ENCODE data around the gene PRSS38. TPM values are rescaled to one million over a fixed set of nuclear protein-coding genes. Genes with fewer than 3 reads are reported as not detected.
A peak's percentile ranks its signal among the peaks of the same experiment; 100 is the strongest.

PRSS38 gene
- total RNA-seq, 1 donor from 2014 or later, result not detected

- no peak for TF ChIP-seq CTCF (IDR thresholded peaks at IDR 0.05; ENCODE audit: unreplicated experiment)
- Mint-ChIP-seq H3K27ac (ENCODE audit: unreplicated experiment) (no peak overlapping the region), H3K9me3 (ENCODE audit: unreplicated experiment) (no peaks in the 10 kb centered on the region), H3K36me3 (ENCODE audit: low read depth, unreplicated experiment) (peaks cover 5% of the 10 kb centered on the region), H3K4me3 (ENCODE audit: unreplicated experiment) (no peak overlapping the region), H3K4me1 (ENCODE audit: unreplicated experiment) (no peaks in the 10 kb centered on the region), H3K27me3 (ENCODE audit: unreplicated experiment) (peaks cover 3% of the 10 kb centered on the region)
- no peak for DNase-seq (ENCODE audit: low spot score)
Observed at GRCh38 chr1:227781314-227781930, 34.1 kb upstream of the PRSS38 start.

GRCh38 chr1:227782226-227782625, 33.2 kb upstream of the PRSS38 start:
- Mint-ChIP-seq H3K27me3 (ENCODE audit: unreplicated experiment) (peaks cover 7% of the 10 kb centered on the region), H3K4me1 (ENCODE audit: unreplicated experiment) (no peaks in the 10 kb centered on the region), H3K4me3 (ENCODE audit: unreplicated experiment) (no peak overlapping the region), H3K27ac (ENCODE audit: unreplicated experiment) (no peak overlapping the region), H3K9me3 (ENCODE audit: unreplicated experiment) (no peaks in the 10 kb centered on the region), H3K36me3 (ENCODE audit: low read depth, unreplicated experiment) (peaks cover 5% of the 10 kb centered on the region)
- no peak for DNase-seq (ENCODE audit: low spot score)
- no peak for TF ChIP-seq CTCF (IDR thresholded peaks at IDR 0.05; ENCODE audit: unreplicated experiment)

GRCh38 chr1:227785094-227785804, 30.2 kb upstream of the PRSS38 start:
- Mint-ChIP-seq H3K36me3 (ENCODE audit: low read depth, unreplicated experiment) (no peaks in the 10 kb centered on the region), H3K27me3 (ENCODE audit: unreplicated experiment) (peaks cover 12% of the 10 kb centered on the region), H3K4me3 (ENCODE audit: unreplicated experiment) (no peak overlapping the region), H3K27ac (ENCODE audit: unreplicated experiment) (no peak overlapping the region), H3K4me1 (ENCODE audit: unreplicated experiment) (no peaks in the 10 kb centered on the region), H3K9me3 (ENCODE audit: unreplicated experiment) (no peaks in the 10 kb centered on the region)
- TF ChIP-seq CTCF (IDR thresholded peaks at IDR 0.05; ENCODE audit: unreplicated experiment), result no peak
- no peak for DNase-seq (ENCODE audit: low spot score)

GRCh38 chr1:227785805-227786671, 29.4 kb upstream of the PRSS38 start:
- Mint-ChIP-seq H3K27ac (ENCODE audit: unreplicated experiment) (no peak overlapping the region), H3K9me3 (ENCODE audit: unreplicated experiment) (no peaks in the 10 kb centered on the region), H3K36me3 (ENCODE audit: low read depth, unreplicated experiment) (no peaks in the 10 kb centered on the region), H3K27me3 (ENCODE audit: unreplicated experiment) (peaks cover 12% of the 10 kb centered on the region), H3K4me3 (ENCODE audit: unreplicated experiment) (peak overlapping the region; percentile 67), H3K4me1 (ENCODE audit: unreplicated experiment) (no peaks in the 10 kb centered on the region)
- no peak for TF ChIP-seq CTCF (IDR thresholded peaks at IDR 0.05; ENCODE audit: unreplicated experiment)
- no peak for DNase-seq (ENCODE audit: low spot score)

Data from endothelial cell (in vitro differentiated cells).